ENCODE results near the gene SEPTIN2.

Gene SEPTIN2

DNA sequence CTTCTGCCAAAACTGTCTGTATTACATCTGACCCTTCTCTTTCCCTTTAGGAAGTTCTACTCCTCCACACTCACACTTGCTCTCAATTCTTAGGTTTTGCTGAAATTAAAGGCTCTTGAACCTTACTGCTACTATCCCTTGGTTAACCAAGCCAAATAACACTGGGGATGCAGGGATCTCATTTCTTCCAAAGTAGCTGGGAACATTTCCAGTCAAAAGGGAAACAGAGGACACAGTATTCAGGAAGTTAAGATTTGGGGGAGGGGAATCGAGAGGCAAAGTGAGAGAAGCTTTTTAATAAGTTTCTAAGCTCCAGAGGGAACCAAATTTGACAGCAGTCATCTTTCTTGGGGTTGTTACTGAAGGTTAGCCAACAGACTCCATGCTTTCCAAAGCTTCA is 6.2 kb downstream of the SEPTIN2 start:
- no peak for TF ChIP-seq ESRRG (CRISPR knock-in tag; IDR thresholded peaks at IDR 0.05)
- no peak for TF ChIP-seq CSDC2 (CRISPR knock-in tag; IDR thresholded peaks at IDR 0.05)
- no peak for TF ChIP-seq ISL1 (CRISPR knock-in tag; IDR thresholded peaks at IDR 0.05)
- no peak for TF ChIP-seq ZFP3 (CRISPR knock-in tag; IDR thresholded peaks at IDR 0.05)
- no peak for TF ChIP-seq TCF4 (CRISPR knock-in tag; IDR thresholded peaks at IDR 0.05; ENCODE audit: borderline replicate concordance)
- no peak for TF ChIP-seq RARB (CRISPR knock-in tag; IDR thresholded peaks at IDR 0.05)
- no peak for TF ChIP-seq SNAI2 (CRISPR knock-in tag; IDR thresholded peaks at IDR 0.05)
- no peak for TF ChIP-seq PPARA (CRISPR knock-in tag; IDR thresholded peaks at IDR 0.05; ENCODE audit: borderline replicate concordance)
- no peak for TF ChIP-seq TSHZ2 (CRISPR knock-in tag; IDR thresholded peaks at IDR 0.05)
- no peak for TF ChIP-seq ZNF70 (CRISPR knock-in tag; IDR thresholded peaks at IDR 0.05)
- no peak for ATAC-seq

- no peak for ATAC-seq
- TF ChIP-seq ZNF565 (CRISPR knock-in tag; conservative IDR thresholded peaks at IDR 0.05; ENCODE audit: low read depth) (no peak), PATZ1 (CRISPR knock-in tag; IDR thresholded peaks at IDR 0.05; ENCODE audit: borderline replicate concordance) (no peak)
Observed at GRCh38 chr2:241323778-241324177, 8.1 kb downstream of the SEPTIN2 start.

GRCh38 chr2:241324775-241325174 is 9.1 kb downstream of the SEPTIN2 start:
- no peak for TF ChIP-seq SNAI2 (CRISPR knock-in tag; IDR thresholded peaks at IDR 0.05)
- no peak for TF ChIP-seq CSDC2 (CRISPR knock-in tag; IDR thresholded peaks at IDR 0.05)
- no peak for TF ChIP-seq ESRRG (CRISPR knock-in tag; IDR thresholded peaks at IDR 0.05)
- TF ChIP-seq TOX (CRISPR knock-in tag; IDR thresholded peaks at IDR 0.05; ENCODE audit: borderline replicate concordance), result no peak
- TF ChIP-seq ARNTL (CRISPR knock-in tag; IDR thresholded peaks at IDR 0.05; ENCODE audit: borderline replicate concordance, low read depth), result no peak
- TF ChIP-seq, protein P1, sequence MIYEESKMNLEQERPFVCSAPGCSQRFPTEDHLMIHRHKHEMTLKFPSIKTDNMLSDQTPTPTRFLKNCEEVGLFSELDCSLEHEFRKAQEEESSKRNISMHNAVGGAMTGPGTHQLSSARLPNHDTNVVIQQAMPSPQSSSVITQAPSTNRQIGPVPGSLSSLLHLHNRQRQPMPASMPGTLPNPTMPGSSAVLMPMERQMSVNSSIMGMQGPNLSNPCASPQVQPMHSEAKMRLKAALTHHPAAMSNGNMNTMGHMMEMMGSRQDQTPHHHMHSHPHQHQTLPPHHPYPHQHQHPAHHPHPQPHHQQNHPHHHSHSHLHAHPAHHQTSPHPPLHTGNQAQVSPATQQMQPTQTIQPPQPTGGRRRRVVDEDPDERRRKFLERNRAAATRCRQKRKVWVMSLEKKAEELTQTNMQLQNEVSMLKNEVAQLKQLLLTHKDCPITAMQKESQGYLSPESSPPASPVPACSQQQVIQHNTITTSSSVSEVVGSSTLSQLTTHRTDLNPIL (CRISPR knock-in tag; IDR thresholded peaks at IDR 0.05; ENCODE audit: low read depth), result no peak
- no peak for TF ChIP-seq PATZ1 (CRISPR knock-in tag; IDR thresholded peaks at IDR 0.05; ENCODE audit: borderline replicate concordance)
- TF ChIP-seq ISL1 (CRISPR knock-in tag; IDR thresholded peaks at IDR 0.05), result no peak
- no peak for TF ChIP-seq PPARA (CRISPR knock-in tag; IDR thresholded peaks at IDR 0.05; ENCODE audit: borderline replicate concordance)
- no peak for TF ChIP-seq ZNF8 (CRISPR knock-in tag; IDR thresholded peaks at IDR 0.05)
- no peak for TF ChIP-seq ZFP30 (CRISPR knock-in tag; IDR thresholded peaks at IDR 0.05)
- no peak for TF ChIP-seq OSR1 (CRISPR knock-in tag; IDR thresholded peaks at IDR 0.05)
- TF ChIP-seq BACH2 (CRISPR knock-in tag; IDR thresholded peaks at IDR 0.05; ENCODE audit: borderline replicate concordance), result no peak
- TF ChIP-seq TSHZ2 (CRISPR knock-in tag; IDR thresholded peaks at IDR 0.05), result no peak
- TF ChIP-seq GLIS3 (CRISPR knock-in tag; IDR thresholded peaks at IDR 0.05), result no peak
- no peak for TF ChIP-seq TCF4 (CRISPR knock-in tag; IDR thresholded peaks at IDR 0.05; ENCODE audit: borderline replicate concordance)
- no peak for TF ChIP-seq ZFP3 (CRISPR knock-in tag; IDR thresholded peaks at IDR 0.05)
- TF ChIP-seq, protein P2, sequence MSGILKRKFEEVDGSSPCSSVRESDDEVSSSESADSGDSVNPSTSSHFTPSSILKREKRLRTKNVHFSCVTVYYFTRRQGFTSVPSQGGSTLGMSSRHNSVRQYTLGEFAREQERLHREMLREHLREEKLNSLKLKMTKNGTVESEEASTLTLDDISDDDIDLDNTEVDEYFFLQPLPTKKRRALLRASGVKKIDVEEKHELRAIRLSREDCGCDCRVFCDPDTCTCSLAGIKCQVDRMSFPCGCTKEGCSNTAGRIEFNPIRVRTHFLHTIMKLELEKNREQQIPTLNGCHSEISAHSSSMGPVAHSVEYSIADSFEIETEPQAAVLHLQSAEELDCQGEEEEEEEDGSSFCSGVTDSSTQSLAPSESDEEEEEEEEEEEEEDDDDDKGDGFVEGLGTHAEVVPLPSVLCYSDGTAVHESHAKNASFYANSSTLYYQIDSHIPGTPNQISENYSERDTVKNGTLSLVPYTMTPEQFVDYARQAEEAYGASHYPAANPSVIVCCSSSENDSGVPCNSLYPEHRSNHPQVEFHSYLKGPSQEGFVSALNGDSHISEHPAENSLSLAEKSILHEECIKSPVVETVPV (CRISPR knock-in tag; IDR thresholded peaks at IDR 0.05), result no peak
- TF ChIP-seq ZNF70 (CRISPR knock-in tag; IDR thresholded peaks at IDR 0.05), result no peak
- no peak for TF ChIP-seq ZNF565 (CRISPR knock-in tag; conservative IDR thresholded peaks at IDR 0.05; ENCODE audit: low read depth)
- ATAC-seq, result no peak
